Astrocyte (in vitro differentiated cells and primary cell): Measurements from ENCODE around the gene ITLN2. TPM values are rescaled to one million over a fixed set of nuclear protein-coding genes. Genes with fewer than 3 reads are reported as not detected.
"Not testable (repeated sequence)": the region's sequence is repeated elsewhere in the genome, so short reads cannot be mapped to it uniquely, and the experiment has no call there.

Experiments
- DNase-seq: peaks from one replicate; pipeline ENCODE4 v3.0.0-alpha.2; 2010; ENCODE audit warnings: low read depth
- FAIRE-seq: peaks from 2 replicates; lab custom pipeline; 2011; peaks lifted over from hg19 to GRCh38; lab: Jason Lieb, UNC
- H2AFZ ChIP-seq: 2 replicates; pipeline ENCODE4 v1.6.0; 2012; ENCODE audit warnings: low read depth, low read length, inconsistent platforms
- H3K27ac ChIP-seq: 2 replicates; pipeline ENCODE4 v1.5.1; 2011; ENCODE audit warnings: low read depth, low read length, inconsistent platforms
- H3K27me3 ChIP-seq: 2 replicates; pipeline ENCODE4 v1.6.0; 2011; ENCODE audit warnings: low read length, inconsistent platforms; ENCODE audit not compliant: insufficient read depth
- H3K36me3 ChIP-seq: 2 replicates; pipeline ENCODE4 v1.5.1; 2011; ENCODE audit warnings: low read length, inconsistent platforms; ENCODE audit not compliant: insufficient read depth
- H3K4me1 ChIP-seq: 2 replicates; pipeline ENCODE4 v1.5.1; 2011; ENCODE audit warnings: low read length, inconsistent platforms; ENCODE audit not compliant: insufficient read depth
- H3K4me2 ChIP-seq: 2 replicates; pipeline ENCODE4 v1.6.0; 2012; ENCODE audit warnings: low read length, inconsistent platforms
- H3K4me3 ChIP-seq: 2 replicates; pipeline ENCODE4 v1.5.1; 2011; ENCODE audit warnings: low read depth, mild to moderate bottlenecking, low read length, inconsistent platforms; ENCODE audit not compliant: insufficient read depth
- H3K79me2 ChIP-seq: 2 replicates; pipeline ENCODE4 v1.6.0; 2012; ENCODE audit warnings: mild to moderate bottlenecking, low read length, inconsistent platforms; ENCODE audit not compliant: insufficient read depth
- H3K9ac ChIP-seq: 2 replicates; pipeline ENCODE4 v1.6.0; 2012; ENCODE audit warnings: mild to moderate bottlenecking, low read length, inconsistent platforms
- H3K9me3 ChIP-seq: 2 replicates; pipeline ENCODE4 v1.5.1; 2012; ENCODE audit warnings: low read depth, mild to moderate bottlenecking, low read length, inconsistent platforms; ENCODE audit not compliant: insufficient read depth
- H4K20me1 ChIP-seq: 2 replicates; pipeline ENCODE4 v1.6.0; 2012; ENCODE audit warnings: low read length, inconsistent platforms; ENCODE audit not compliant: insufficient read depth
- H3K27ac Mint-ChIP-seq: one replicate; pipeline ENCODE4 v1.8.0; 2021; ENCODE audit warnings: mild to moderate bottlenecking, mixed read lengths; ENCODE audit not compliant: unreplicated experiment
- H3K27me3 Mint-ChIP-seq: one replicate; pipeline ENCODE4 v1.8.0; 2021; ENCODE audit warnings: low read depth, mixed read lengths; ENCODE audit not compliant: unreplicated experiment
- H3K36me3 Mint-ChIP-seq: one replicate; pipeline ENCODE4 v1.8.0; 2021; ENCODE audit warnings: low read depth, mixed read lengths; ENCODE audit not compliant: unreplicated experiment
- H3K4me1 Mint-ChIP-seq: one replicate; pipeline ENCODE4 v1.8.0; 2021; ENCODE audit warnings: low read depth, mixed read lengths; ENCODE audit not compliant: unreplicated experiment
- H3K4me3 Mint-ChIP-seq: one replicate; pipeline ENCODE4 v1.8.0; 2021; ENCODE audit warnings: mild to moderate bottlenecking, moderate library complexity, mixed read lengths; ENCODE audit not compliant: unreplicated experiment
- H3K9me3 Mint-ChIP-seq: one replicate; pipeline ENCODE4 v1.8.0; 2021; ENCODE audit warnings: mild to moderate bottlenecking, mixed read lengths; ENCODE audit not compliant: unreplicated experiment
- CTCF ChIP-seq: IDR thresholded peaks from 2 replicates; pipeline ENCODE4 v1.5.1; 2011; ENCODE audit warnings: low read depth, mild to moderate bottlenecking, inconsistent platforms, low read length, moderate library complexity; ENCODE audit not compliant: insufficient read depth
- EZH2 ChIP-seq: IDR thresholded peaks from 2 replicates; pipeline ENCODE4 v1.6.1; 2012; ENCODE audit warnings: mild to moderate bottlenecking, low read length, inconsistent platforms; ENCODE audit not compliant: insufficient read depth
- total RNA-seq: library from RNA; stranded (reverse); gene quantifications from 2 replicates; pipeline ENCODE4 v1.2.1, GENCODE V29; 2021

ITLN2 gene
- total RNA-seq, 1 donor from 2014 or later, result not detected

- Mint-ChIP-seq H3K27me3 (no peaks in the 10 kb centered on the region), H3K4me3 (no peak overlapping the region), H3K9me3 (no peaks in the 10 kb centered on the region), H3K36me3 (peaks cover 12% of the 10 kb centered on the region), H3K4me1 (peaks cover 16% of the 10 kb centered on the region), H3K27ac (no peak overlapping the region)
- FAIRE-seq (no peak), DNase-seq (peak; percentile 49)
- Histone ChIP-seq H4K20me1 (no peaks in the 10 kb centered on the region), H3K4me1 (no peaks in the 10 kb centered on the region), H2AFZ (no peak overlapping the region), H3K27me3 (no peaks in the 10 kb centered on the region), H3K79me2 (no peaks in the 10 kb centered on the region), H3K4me3 (no peak overlapping the region), H3K9ac (no peak overlapping the region), H3K4me2 (no peak overlapping the region), H3K36me3 (no peaks in the 10 kb centered on the region), H3K27ac (no peak overlapping the region), H3K9me3 (no peaks in the 10 kb centered on the region)
- TF ChIP-seq CTCF (peak; percentile 34), EZH2 (no peak)
These were observed 42.9 kb upstream of the ITLN2 start for GRCh38 chr1:160997323-160998038.

GRCh38 chr1:160996178-160996577 is 41.6 kb upstream of the ITLN2 start:
- H3K27ac ChIP-seq, result no peak overlapping the region
- no peak overlapping the region for H3K4me2 ChIP-seq
- H3K36me3 ChIP-seq, result no peaks in the 10 kb centered on the region
- TF ChIP-seq CTCF (no peak), EZH2 (no peak)
- H3K4me1 ChIP-seq, result no peaks in the 10 kb centered on the region
- no peaks in the 10 kb centered on the region for H3K79me2 ChIP-seq
- H2AFZ ChIP-seq, result no peak overlapping the region
- no peak overlapping the region for H3K4me3 Mint-ChIP-seq
- H3K9ac ChIP-seq, result no peak overlapping the region
- no peak for FAIRE-seq
- H3K27me3 ChIP-seq, result no peaks in the 10 kb centered on the region
- no peaks in the 10 kb centered on the region for H3K9me3 ChIP-seq
- DNase-seq, result peak; percentile 80
- H4K20me1 ChIP-seq, result no peaks in the 10 kb centered on the region
- peak overlapping the region; percentile 60 for H3K27ac Mint-ChIP-seq
- no peak overlapping the region for H3K4me3 ChIP-seq
- no peaks in the 10 kb centered on the region for H3K9me3 Mint-ChIP-seq
- peaks cover 15% of the 10 kb centered on the region for H3K4me1 Mint-ChIP-seq
- H3K27me3 Mint-ChIP-seq, result no peaks in the 10 kb centered on the region
- H3K36me3 Mint-ChIP-seq, result peaks cover 12% of the 10 kb centered on the region

- Histone ChIP-seq H3K27ac (no peak overlapping the region), H3K36me3 (no peaks in the 10 kb centered on the region), H3K79me2 (no peaks in the 10 kb centered on the region), H3K4me3 (no peak overlapping the region), H2AFZ (no peak overlapping the region), H3K4me2 (no peak overlapping the region), H3K9ac (no peak overlapping the region), H3K4me1 (no peaks in the 10 kb centered on the region), H3K9me3 (no peaks in the 10 kb centered on the region), H4K20me1 (no peaks in the 10 kb centered on the region), H3K27me3 (no peaks in the 10 kb centered on the region)
- Mint-ChIP-seq H3K9me3 (no peaks in the 10 kb centered on the region), H3K27ac (peak overlapping the region; percentile 53), H3K4me3 (no peak overlapping the region), H3K36me3 (peaks cover 2% of the 10 kb centered on the region), H3K27me3 (no peaks in the 10 kb centered on the region), H3K4me1 (peaks cover 13% of the 10 kb centered on the region)
- DNase-seq, result peak; percentile 39
- TF ChIP-seq CTCF (peak; percentile 39), EZH2 (no peak)
- FAIRE-seq, result no peak
These were observed 39.1 kb upstream of the ITLN2 start for GRCh38 chr1:160993544-160994193.

GRCh38 chr1:160992036-160992435 is 37.4 kb upstream of the ITLN2 start:
- H3K4me2 ChIP-seq, H3K9me3 ChIP-seq, FAIRE-seq, DNase-seq, H3K27ac ChIP-seq, H3K4me3 ChIP-seq, H2AFZ ChIP-seq, H3K9me3 Mint-ChIP-seq, H3K79me2 ChIP-seq, H3K36me3 ChIP-seq, H3K4me1 ChIP-seq, H3K27ac Mint-ChIP-seq, H3K9ac ChIP-seq, H3K4me3 Mint-ChIP-seq, H3K36me3 Mint-ChIP-seq, H3K27me3 ChIP-seq, H3K27me3 Mint-ChIP-seq, H4K20me1 ChIP-seq: not testable (repeated sequence)
- H3K4me1 Mint-ChIP-seq, result peaks cover 13% of the 10 kb centered on the region
